Measurements from ENCODE around the gene LTB. TPM values are rescaled to one million over a fixed set of nuclear protein-coding genes. Genes with fewer than 3 reads are reported as not detected.
A peak's percentile ranks its signal among the peaks of the same experiment; 100 is the strongest.

The LTB gene
- total and polyA plus RNA-seq, 12 donors, result 0.26 to 10.0 (median 0.65) TPM; not detected in 1

DNA sequence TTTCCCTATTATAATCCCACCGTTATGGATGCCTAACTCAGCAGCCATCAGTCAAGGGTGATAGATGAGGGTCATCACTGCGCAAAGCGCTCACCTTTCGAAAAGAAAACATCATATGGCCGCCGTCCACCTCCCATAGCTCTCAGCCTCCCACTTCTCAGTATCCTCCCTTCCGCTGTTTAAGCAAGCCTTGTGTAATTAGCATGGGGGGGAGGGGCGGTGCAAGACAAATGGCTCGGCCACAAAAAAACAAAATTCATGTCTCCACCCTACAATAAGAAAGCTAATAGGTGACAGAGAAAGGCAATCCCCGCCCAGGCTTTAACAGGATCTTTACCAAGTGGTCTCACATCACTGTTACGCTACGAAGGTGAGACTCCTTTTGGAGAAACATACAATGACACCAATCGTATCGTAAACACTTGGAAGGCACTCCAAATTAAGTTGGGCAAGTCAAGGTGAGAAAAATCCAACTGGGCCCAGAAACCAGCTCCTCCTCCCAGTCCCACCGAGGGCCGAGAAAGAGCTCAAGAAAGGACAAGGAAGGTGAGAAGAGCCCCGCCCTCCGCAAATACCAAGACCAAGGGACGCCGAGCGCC is 41.1 kb downstream of the LTB start:
- peaks cover 0 to 43% (median 35%) of the 10 kb centered on the region in 9 donors for H3K36me3 ChIP-seq
- peak in 1 of 2 donors; percentile 58 for DNase-seq
- peak overlapping the region; percentile 42 to 87 (median 73) for H3K4me3 ChIP-seq
- intact Hi-C loops (cut with DNase I), result loop anchor here in 6 of 10 donors (2.0 to 10.0 kb wide), 7 partner anchors 42 to 414 kb away; partner anchors contain the start of genes MICB (in 4 of the 6), NELFE (in 3 of the 6), SKIC2 (in 3 of the 6) and CSNK2B (in 1 of the 6)
- peak overlapping the region; percentile 81 to 100 (median 93) for H3K27ac ChIP-seq
- WGBS, 2 donors, result 0 to 1% methylated on average over 21 of the region's 21 CpGs
- TF ChIP-seq, protein P1, sequence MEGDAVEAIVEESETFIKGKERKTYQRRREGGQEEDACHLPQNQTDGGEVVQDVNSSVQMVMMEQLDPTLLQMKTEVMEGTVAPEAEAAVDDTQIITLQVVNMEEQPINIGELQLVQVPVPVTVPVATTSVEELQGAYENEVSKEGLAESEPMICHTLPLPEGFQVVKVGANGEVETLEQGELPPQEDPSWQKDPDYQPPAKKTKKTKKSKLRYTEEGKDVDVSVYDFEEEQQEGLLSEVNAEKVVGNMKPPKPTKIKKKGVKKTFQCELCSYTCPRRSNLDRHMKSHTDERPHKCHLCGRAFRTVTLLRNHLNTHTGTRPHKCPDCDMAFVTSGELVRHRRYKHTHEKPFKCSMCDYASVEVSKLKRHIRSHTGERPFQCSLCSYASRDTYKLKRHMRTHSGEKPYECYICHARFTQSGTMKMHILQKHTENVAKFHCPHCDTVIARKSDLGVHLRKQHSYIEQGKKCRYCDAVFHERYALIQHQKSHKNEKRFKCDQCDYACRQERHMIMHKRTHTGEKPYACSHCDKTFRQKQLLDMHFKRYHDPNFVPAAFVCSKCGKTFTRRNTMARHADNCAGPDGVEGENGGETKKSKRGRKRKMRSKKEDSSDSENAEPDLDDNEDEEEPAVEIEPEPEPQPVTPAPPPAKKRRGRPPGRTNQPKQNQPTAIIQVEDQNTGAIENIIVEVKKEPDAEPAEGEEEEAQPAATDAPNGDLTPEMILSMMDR (IDR thresholded peaks at IDR 0.05), result no peak
- peak; percentile 5 to 54 (median 30) for ATAC-seq
- H3K27me3 ChIP-seq, result no peaks in the 10 kb centered on the region
- H3K4me1 ChIP-seq, result peaks cover 22 to 52% (median 40%) of the 10 kb centered on the region in 9 donors
- no peaks in the 10 kb centered on the region for H3K9me3 ChIP-seq

DNA sequence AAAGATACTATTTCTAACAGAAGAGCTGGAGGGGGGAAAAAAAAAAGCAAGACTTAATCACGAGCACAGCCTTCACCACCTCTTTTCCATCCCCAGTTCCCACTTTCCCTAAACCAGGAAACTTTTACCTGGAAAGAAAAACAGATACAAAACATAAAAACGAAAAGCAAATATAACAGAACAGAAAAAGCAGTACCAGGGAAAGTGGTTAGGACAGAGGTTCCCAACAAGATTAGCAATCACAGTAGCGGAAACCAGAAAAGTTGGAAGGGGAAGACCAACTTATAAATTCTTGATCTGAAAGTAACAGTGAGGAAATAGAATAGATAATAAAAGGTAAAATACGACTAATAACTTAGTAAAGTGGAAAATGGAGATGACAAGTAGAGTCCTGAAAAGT is 41.6 kb downstream of the LTB start:
- peak overlapping the region; percentile 42 to 87 (median 73) for H3K4me3 ChIP-seq
- DNase-seq, result no peak
- peaks cover 22 to 54% (median 37%) of the 10 kb centered on the region in 9 donors for H3K4me1 ChIP-seq
- peaks cover 0 to 48% (median 40%) of the 10 kb centered on the region in 9 donors for H3K36me3 ChIP-seq
- no peaks in the 10 kb centered on the region for H3K9me3 ChIP-seq
- WGBS, 2 donors, result 13 to 15% methylated on average over 4 of the region's 4 CpGs
- H3K27ac ChIP-seq, result peak overlapping the region in 8 of 10 donors; percentile 88 to 100 (median 95)
- TF ChIP-seq, protein P1 (IDR thresholded peaks at IDR 0.05), result no peak
- intact Hi-C loops (cut with DNase I), result loop anchor here in 6 of 10 donors (2.0 to 10.0 kb wide), 7 partner anchors 42 to 414 kb away; partner anchors contain the start of genes MICB (in 4 of the 6), NELFE (in 3 of the 6), SKIC2 (in 3 of the 6) and CSNK2B (in 1 of the 6)
- ATAC-seq, result no peak
- no peaks in the 10 kb centered on the region for H3K27me3 ChIP-seq

DNA sequence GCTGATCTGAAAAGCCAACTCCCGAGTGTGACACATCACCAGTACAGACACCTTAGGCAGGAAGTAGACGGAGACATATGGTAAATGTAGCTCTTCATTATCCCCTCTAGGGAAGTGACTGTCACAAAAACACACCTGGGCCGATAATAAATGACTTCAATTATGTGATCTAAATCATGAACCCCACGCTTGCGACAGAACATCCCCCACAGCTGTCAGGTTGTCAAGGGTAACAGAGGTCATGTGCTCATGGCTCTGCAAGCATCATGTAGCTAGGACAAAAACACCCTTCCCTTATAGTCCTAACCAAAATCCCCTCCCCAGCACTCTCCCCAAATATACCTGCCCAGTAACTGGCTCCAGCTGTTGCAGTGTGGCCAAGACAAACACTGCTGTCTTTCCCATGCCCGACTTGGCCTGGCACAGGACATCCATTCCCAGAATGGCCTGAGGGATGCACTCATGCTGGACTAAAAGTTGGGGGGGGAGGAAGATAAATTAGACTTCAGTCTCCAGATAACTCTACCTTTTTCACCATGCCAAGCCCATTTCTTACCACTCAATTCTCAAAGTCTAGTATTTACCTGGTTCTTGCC is 43.3 kb downstream of the LTB start:
- H3K36me3 ChIP-seq, result peaks cover 0 to 66% (median 56%) of the 10 kb centered on the region in 9 donors
- peaks cover 22 to 55% (median 37%) of the 10 kb centered on the region in 9 donors for H3K4me1 ChIP-seq
- H3K4me3 ChIP-seq, result peak overlapping the region in 3 of 10 donors; percentile 80 to 87 (median 82)
- DNase-seq, result no peak
- TF ChIP-seq, protein P1 (IDR thresholded peaks at IDR 0.05), result no peak
- no peaks in the 10 kb centered on the region for H3K9me3 ChIP-seq
- H3K27ac ChIP-seq, result peak overlapping the region in 4 of 10 donors; percentile 26 to 98 (median 95)
- WGBS, 2 donors, result 44 to 51% methylated on average over 6 of the region's 6 CpGs
- H3K27me3 ChIP-seq, result no peaks in the 10 kb centered on the region
- no peak for ATAC-seq
- intact Hi-C loops (cut with DNase I), result no loop called here

DNA sequence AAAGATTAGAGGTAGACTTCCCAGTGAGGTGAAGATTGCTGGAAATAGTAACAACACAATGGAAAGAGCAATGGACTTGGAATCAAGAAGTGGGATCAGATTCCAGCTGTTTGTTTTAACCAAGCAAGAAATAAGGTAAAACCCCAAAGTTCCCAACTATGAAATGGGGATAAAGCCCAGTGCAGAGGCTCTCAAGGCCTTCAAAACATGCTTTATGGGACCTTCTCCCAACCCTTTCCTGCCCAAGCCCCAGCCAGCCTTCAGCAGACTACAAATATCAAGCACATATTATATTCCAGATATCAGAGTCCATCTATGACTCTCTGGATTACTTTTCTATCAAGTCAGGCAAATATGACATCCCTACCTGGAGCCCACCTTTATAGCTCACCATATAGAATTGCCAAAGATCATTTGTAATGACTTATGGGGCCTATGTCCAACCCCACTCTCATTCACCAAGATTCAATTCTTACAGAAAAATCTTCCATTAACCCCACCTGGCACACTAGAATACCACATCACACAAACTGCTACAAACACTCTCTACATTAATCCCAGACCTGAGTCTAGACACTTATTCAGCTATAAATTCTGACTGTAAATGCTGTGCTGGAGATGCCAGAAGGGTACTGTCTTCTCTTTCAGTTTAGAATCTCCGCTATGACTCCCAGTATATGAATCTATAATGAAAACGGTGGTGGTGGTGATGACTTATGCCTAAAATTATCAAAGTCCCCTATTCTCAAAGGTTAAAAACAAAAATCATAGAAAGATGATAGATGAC is 46.5 kb downstream of the LTB start:
- ATAC-seq (no peak), DNase-seq (no peak)
- Histone ChIP-seq H3K27me3 (no peaks in the 10 kb centered on the region), H3K4me3 (no peak overlapping the region), H3K9me3 (no peaks in the 10 kb centered on the region), H3K36me3 (peaks cover 4 to 98% (median 79%) of the 10 kb centered on the region in 9 donors), H3K4me1 (peaks cover 17 to 55% (median 28%) of the 10 kb centered on the region in 9 donors), H3K27ac (no peak overlapping the region)
- TF ChIP-seq, protein P1 (IDR thresholded peaks at IDR 0.05), result no peak
- intact Hi-C loops (cut with DNase I), result no loop called here
- WGBS, 2 donors, result 34 to 42% methylated on average over 2 of the region's 2 CpGs

Data from heart right ventricle (tissue), 16 donors.